K562 (cell line): ENCODE data around the gene POLR1C. TPM values are rescaled to one million over a fixed set of nuclear protein-coding genes. Genes with fewer than 3 reads are reported as not detected.
A peak's percentile ranks its signal among the peaks of the same experiment; 100 is the strongest.

Experiments
- ATAC-seq: fragments of 200-7000 bp; cut with Tn5 transposase; 3 replicates; pipeline ENCODE4 v1.9.1; 2020; ENCODE audit warnings: moderate library complexity
- BruUV-seq: library from RNA; stranded (reverse); fragments of 400-500 nt; replicated peaks from 2 replicates; lab custom pipeline; 2021; lab: Mats Ljungman, UMichigan
- CTCF ChIA-PET: fragments of 300-600 bp; formaldehyde crosslinking; extraction: SDS; loops from one replicate; lab custom pipeline; 2021; ENCODE audit warnings: low intra/inter-chr PET ratio; lab: Yijun Ruan, JAX
- POLR2A ChIA-PET: fragments of 300-600, 350-650 bp; sonication (Branson Sonifier 250); formaldehyde crosslinking; extraction: SDS; loops from one replicate; lab custom pipeline; 2021; ENCODE audit warnings: antibody characterized with exemption, inconsistent platforms; lab: Yijun Ruan, JAX
- DNase-seq, 4 experiments: peaks; one replicate each; pipeline versions ENCODE4 v3.0.0 to v3.0.0-alpha.2; 2011 to 2018; ENCODE audit warnings: low spot score in 3 of 4, mixed read lengths in 3 of 4; ENCODE audit errors: extremely low read depth in 1 of 4
- FAIRE-seq: peaks from 2 replicates; lab custom pipeline; 2011; peaks lifted over from hg19 to GRCh38; lab: Jason Lieb, UNC
- H2AFZ ChIP-seq: 2 replicates; pipeline ENCODE4 v1.6.0; 2011; ENCODE audit warnings: low read depth, low read length, control low read depth, inconsistent platforms
- H3K27ac ChIP-seq: fragments of 200-600 bp; 3 replicates; pipeline ENCODE4 v1.8.0; 2011; ENCODE audit warnings: low read depth, mild to moderate bottlenecking, control low read depth, inconsistent platforms, low read length, moderate library complexity, mixed read lengths; ENCODE audit errors: extremely low read depth
- H3K27me3 ChIP-seq, 2 experiments: fragments of 300-600 bp in 1 of 2; 2 replicates in 1 of 2; 3 replicates in 1 of 2; pipeline versions ENCODE4 v1.6.0 to v1.8.0; 2011; ENCODE audit warnings: inconsistent platforms in 2 of 2, low read length in 2 of 2, mild to moderate bottlenecking in 1 of 2, mixed read lengths in 1 of 2, moderate library complexity in 1 of 2; ENCODE audit not compliant: control insufficient read depth in 2 of 2, insufficient read depth in 2 of 2
- H3K36me3 ChIP-seq: fragments of 300-600 bp; 3 replicates; pipeline ENCODE4 v1.8.0; 2011; ENCODE audit warnings: mild to moderate bottlenecking, low read length, inconsistent platforms; ENCODE audit not compliant: control insufficient read depth, insufficient read depth
- H3K4me1 ChIP-seq, 2 experiments: fragments of 200-600 bp in 1 of 2; replicated peaks in 1 of 2; 2 replicates in 1 of 2; 3 replicates in 1 of 2; pipeline versions ENCODE4 v1.5.1 to v1.8.0; 2011; ENCODE audit warnings: inconsistent platforms in 2 of 2, low read length in 2 of 2, mild to moderate bottlenecking in 1 of 2, mixed read lengths in 1 of 2, moderate library complexity in 1 of 2; ENCODE audit not compliant: control insufficient read depth in 2 of 2, insufficient read depth in 2 of 2
- H3K4me2 ChIP-seq: 2 replicates; pipeline ENCODE4 v1.6.1; 2011; ENCODE audit warnings: low read length, control low read depth, inconsistent platforms, mixed read lengths; ENCODE audit not compliant: insufficient read depth
- H3K4me3 ChIP-seq: fragments of 200-600 bp; sonication (generic), shearing (Covaris generic); 2 replicates; pipeline ENCODE4 v1.5.1; 2016; ENCODE audit warnings: control low read depth, inconsistent platforms
- H3K79me2 ChIP-seq: fragments of 200-600 bp; 3 replicates; pipeline ENCODE4 v1.8.0; 2011; ENCODE audit warnings: low read length, inconsistent platforms; ENCODE audit not compliant: control insufficient read depth, insufficient read depth
- H3K9ac ChIP-seq, 2 experiments: 2 replicates each; pipeline versions ENCODE4 v1.6.0 to v1.6.1; 2011; ENCODE audit warnings: low read depth in 2 of 2, low read length in 2 of 2, control low read depth in 1 of 2, inconsistent platforms in 1 of 2, mild to moderate bottlenecking in 1 of 2, mixed read lengths in 1 of 2; ENCODE audit not compliant: insufficient read depth in 1 of 2
- H3K9me1 ChIP-seq: one replicate; pipeline ENCODE4 v1.6.0; 2011; ENCODE audit warnings: inconsistent platforms, mild to moderate bottlenecking, low read length, moderate library complexity; ENCODE audit not compliant: control insufficient read depth, insufficient read depth
- H3K9me3 ChIP-seq: replicated peaks from 2 replicates; pipeline ENCODE4 v1.5.1; 2011; ENCODE audit warnings: low read depth, low read length, inconsistent platforms; ENCODE audit not compliant: control insufficient read depth, insufficient read depth
- H4K20me1 ChIP-seq: replicated peaks from 2 replicates; pipeline ENCODE4 v1.6.1; 2011; ENCODE audit warnings: low read length, inconsistent platforms, mixed read lengths; ENCODE audit not compliant: control insufficient read depth, insufficient read depth
- CCNT2 ChIP-seq: IDR thresholded peaks from 2 replicates; pipeline ENCODE4 v1.6.1; 2011; ENCODE audit warnings: borderline replicate concordance, low read depth, mild to moderate bottlenecking, moderate library complexity, mixed read lengths, low read length; ENCODE audit not compliant: insufficient read length; ENCODE audit errors: extremely low read depth
- RBM25 ChIP-seq: fragments of 200-400 bp; formaldehyde crosslinking; IDR thresholded peaks from 2 replicates; pipeline ENCODE4 v1.6.1; 2018; ENCODE audit warnings: low read length, low read depth, moderate library complexity; ENCODE audit not compliant: severe bottlenecking
- SPI1 ChIP-seq: IDR thresholded peaks from 2 replicates; pipeline ENCODE4 v1.6.1; 2011; ENCODE audit warnings: low read depth, low read length, control low read depth, borderline replicate concordance
- ZNF146 ChIP-seq: IDR thresholded peaks from one replicate; pipeline ENCODE4 v1.6.1; 2018; ENCODE audit warnings: missing compliant biosample characterization; ENCODE audit not compliant: unreplicated experiment
- WGBS: fragments of 100-300 bp; shearing (Covaris generic); methylation state at CpG from one replicate; pipeline ENCODE4 v1.1.6; 2016; ENCODE audit warnings: low coverage, mixed read lengths; ENCODE audit not compliant: insufficient coverage; ENCODE audit errors: missing lambda C conversion rate; 5-methylcytosine and 5-hydroxymethylcytosine counted together
- in situ Hi-C: fragments of 300-500 bp; cut with MboI; formaldehyde crosslinking; loops from 4 replicates; pipeline ENCODE4 v1.15.0; 2018; ENCODE audit warnings: inconsistent platforms, mixed read lengths
- intact Hi-C: fragments of 100-400 bp; cut with micrococcal nuclease; formaldehyde crosslinking; loops from 2 replicates; pipeline ENCODE4 v1.14.2; 2022
- polyA plus RNA-seq, 8 experiments: library from polyadenylated mRNA; depleted of rRNA in 4 of 8; stranded (reverse) in 5 of 8; unstranded in 3 of 8; fragments of >200 nt; fragmentation: Nextera tagmentation in 2 of 8; fragmentation: Illumina TruSeq in 1 of 8; extraction: Ambion mirVana in 2 of 8; extraction: Trizol in 1 of 8; gene quantifications; 2 replicates each; pipeline versions ENCODE4 v1.2.1 to v1.2.3, GENCODE V29; 2011 to 2014; ENCODE audit warnings: inconsistent platforms in 1 of 8, missing spikeins in 1 of 8
- total RNA-seq, 7 experiments: library from RNA; depleted of rRNA in 6 of 7; stranded (reverse); fragments of >200 nt in 6 of 7; fragmentation: Illumina TruSeq in 2 of 7; extraction: Trizol in 2 of 7; gene quantifications; 2 replicates each; pipeline versions ENCODE4 v1.2.1 to v1.2.3, GENCODE V29; 2011 to 2021; ENCODE audit warnings: low replicate concordance in 1 of 7
- TF ChIP-seq, protein P1 (sequence below): fragments of 450-650 bp; IDR thresholded peaks from 2 replicates; pipeline ENCODE4 v1.6.1; 2016; ENCODE audit warnings: missing biosample characterization, missing genetic modification characterization

The POLR1C gene
- total and polyA plus RNA-seq, 9 of the 15 experiments (the other 6 are each of a cell fraction or from before 2014, with no cell fraction given): 83.5 to 429 (median 120) TPM

DNA sequence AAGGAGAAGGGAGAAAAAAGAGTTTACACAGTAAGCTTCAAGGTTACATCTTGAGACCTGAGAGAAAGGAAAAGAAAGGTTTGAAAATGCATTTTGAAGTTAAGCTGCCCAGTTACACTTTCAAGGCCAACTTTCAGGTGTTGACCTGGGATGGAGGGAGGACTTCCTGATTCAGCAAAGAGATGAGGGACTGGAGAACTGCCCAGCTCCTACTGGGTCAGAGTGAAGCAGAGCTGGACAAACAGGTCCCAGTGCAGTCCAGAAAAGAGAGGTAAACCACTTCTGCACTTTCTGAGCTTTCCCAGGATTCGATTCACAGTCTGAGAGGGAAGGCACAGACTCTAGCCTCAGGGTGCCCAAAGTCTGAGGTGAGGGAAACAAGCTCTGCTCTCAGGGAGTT is 45.5 kb upstream of the POLR1C start:
- H3K27ac ChIP-seq: no peak overlapping the region
- peak overlapping the region; percentile 34 for H2AFZ ChIP-seq
- H3K4me1 ChIP-seq: no peaks in the 10 kb centered on the region; a peak in 2 of 5 replicates
- H3K79me2 ChIP-seq: no peaks in the 10 kb centered on the region
- no peaks in the 10 kb centered on the region for H3K36me3 ChIP-seq
- H4K20me1 ChIP-seq: no peaks in the 10 kb centered on the region
- DNase-seq (no peak), FAIRE-seq (no peak), ATAC-seq (no peak)
- POLR2A ChIA-PET: interaction anchor here (0.5 to 1.0 kb wide), 4 partner anchors 9 to 22 kb away, joined by 3 to 4 read pairs (median 4); no protein-coding TSS in a partner anchor
- H3K4me3 ChIP-seq: no peak overlapping the region
- BruUV-seq: no TSS peak
- TF ChIP-seq, protein P1, sequence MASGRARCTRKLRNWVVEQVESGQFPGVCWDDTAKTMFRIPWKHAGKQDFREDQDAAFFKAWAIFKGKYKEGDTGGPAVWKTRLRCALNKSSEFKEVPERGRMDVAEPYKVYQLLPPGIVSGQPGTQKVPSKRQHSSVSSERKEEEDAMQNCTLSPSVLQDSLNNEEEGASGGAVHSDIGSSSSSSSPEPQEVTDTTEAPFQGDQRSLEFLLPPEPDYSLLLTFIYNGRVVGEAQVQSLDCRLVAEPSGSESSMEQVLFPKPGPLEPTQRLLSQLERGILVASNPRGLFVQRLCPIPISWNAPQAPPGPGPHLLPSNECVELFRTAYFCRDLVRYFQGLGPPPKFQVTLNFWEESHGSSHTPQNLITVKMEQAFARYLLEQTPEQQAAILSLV (tag): no peak
- 0 out of 2 replicates have a peak, but pooled peaks have one; percentile 7 for TF ChIP-seq SPI1
- no peaks in the 10 kb centered on the region for H3K9me3 ChIP-seq
- H3K27me3 ChIP-seq: no peaks in the 10 kb centered on the region
- no peaks in the 10 kb centered on the region for H3K9me1 ChIP-seq
- WGBS: 10% methylated on average over 1 of the region's 1 CpG
- CTCF ChIA-PET: no interaction called here
- intact Hi-C loops: no loop called here
- in situ Hi-C loops: no loop called here
- H3K4me2 ChIP-seq: no peak overlapping the region
- no peak overlapping the region; a peak in 1 of 4 replicates for H3K9ac ChIP-seq

DNA sequence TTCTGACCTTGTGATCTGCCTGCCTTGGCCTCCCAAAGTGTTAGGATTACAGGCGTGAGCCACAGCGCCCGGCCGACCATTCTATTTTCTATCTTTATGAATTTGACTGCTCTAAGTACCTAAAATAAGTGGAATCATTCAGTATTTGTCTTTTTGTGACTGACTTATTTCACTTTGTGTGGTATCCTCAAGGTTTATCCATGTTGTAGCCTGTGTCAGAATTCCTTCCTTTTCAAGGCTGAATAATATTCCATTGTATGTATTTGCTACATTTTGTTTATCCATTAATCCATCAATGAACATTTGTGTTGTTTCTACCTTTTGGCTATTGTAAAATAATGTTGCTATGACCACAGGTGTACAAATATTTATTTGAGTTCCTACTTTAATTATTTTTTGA is 44.4 kb upstream of the POLR1C start:
- Histone ChIP-seq H3K4me1 (no peaks in the 10 kb centered on the region; a peak in 2 of 5 replicates), H2AFZ (no peak overlapping the region), H4K20me1 (no peaks in the 10 kb centered on the region), H3K9ac (no peak overlapping the region), H3K27me3 (no peaks in the 10 kb centered on the region), H3K27ac (no peak overlapping the region), H3K79me2 (no peaks in the 10 kb centered on the region), H3K9me1 (no peaks in the 10 kb centered on the region), H3K4me3 (no peak overlapping the region), H3K36me3 (no peaks in the 10 kb centered on the region), H3K9me3 (no peaks in the 10 kb centered on the region), H3K4me2 (no peak overlapping the region)
- ChIA-PET CTCF (interaction anchor here (1.1 kb wide), 1 partner anchor 12 kb away, joined by 3 read pairs; no protein-coding TSS in a partner anchor), POLR2A (no interaction called here)
- no peak for DNase-seq
- no peak for FAIRE-seq
- ATAC-seq: no peak
- BruUV-seq: no TSS peak
- WGBS: 90% methylated on average over 4 of the region's 4 CpGs
- intact Hi-C loops (no loop called here), in situ Hi-C loops (no loop called here)
- peak; percentile 82 for TF ChIP-seq ZNF146 (CRISPR knock-in tag)
- TF ChIP-seq RBM25: peak; percentile 55
- no peak for TF ChIP-seq CCNT2
